ENCODE measurements around the gene KRTDAP.
A peak's percentile ranks its signal among the peaks of the same experiment; 100 is the strongest.

DNA sequence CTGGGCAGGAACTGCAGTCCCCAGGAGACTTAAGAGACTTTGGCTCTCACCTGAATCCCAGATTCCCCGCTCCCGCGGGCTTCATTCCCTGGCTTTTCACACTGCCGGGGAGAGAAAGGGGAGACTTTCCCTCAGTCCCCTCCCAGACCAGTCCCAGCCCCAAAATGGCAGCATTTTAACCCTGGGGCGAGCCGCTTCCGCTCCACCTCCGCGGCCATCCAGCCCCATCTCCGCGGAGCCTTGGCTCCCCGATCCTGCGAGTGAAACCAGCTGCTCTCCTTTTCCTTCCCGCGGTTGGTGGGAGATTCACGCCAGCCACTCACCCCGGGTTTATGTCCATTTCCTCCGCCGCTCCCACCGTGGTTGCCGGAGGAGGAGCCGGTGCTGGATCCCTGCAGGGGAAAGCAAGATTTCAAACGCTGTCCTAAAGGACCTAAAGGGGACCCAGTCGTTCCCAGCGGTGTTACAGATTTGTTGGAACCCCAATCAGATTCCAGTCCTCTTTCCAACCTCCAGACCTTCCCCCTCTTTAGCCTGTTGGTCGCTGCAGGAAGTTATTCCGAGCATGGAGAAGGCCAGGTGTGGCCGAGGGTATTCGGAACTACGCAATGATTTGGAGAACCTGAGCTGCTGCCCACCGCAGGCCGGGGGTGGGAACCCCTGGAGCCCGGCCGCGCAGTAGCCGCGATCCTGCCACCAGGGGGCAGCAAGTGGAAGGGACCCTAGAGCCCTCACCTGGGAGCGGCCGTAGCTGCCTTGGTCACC, 19.8 kb upstream of the KRTDAP start:
- peak; percentile 67 for TF ChIP-seq RAD21 (IDR thresholded peaks at IDR 0.05; ENCODE audit: low read depth)
- TF ChIP-seq, protein P1, sequence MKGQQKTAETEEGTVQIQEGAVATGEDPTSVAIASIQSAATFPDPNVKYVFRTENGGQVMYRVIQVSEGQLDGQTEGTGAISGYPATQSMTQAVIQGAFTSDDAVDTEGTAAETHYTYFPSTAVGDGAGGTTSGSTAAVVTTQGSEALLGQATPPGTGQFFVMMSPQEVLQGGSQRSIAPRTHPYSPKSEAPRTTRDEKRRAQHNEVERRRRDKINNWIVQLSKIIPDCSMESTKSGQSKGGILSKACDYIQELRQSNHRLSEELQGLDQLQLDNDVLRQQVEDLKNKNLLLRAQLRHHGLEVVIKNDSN (IDR thresholded peaks at IDR 0.05) = no peak
- TF ChIP-seq, protein P2, sequence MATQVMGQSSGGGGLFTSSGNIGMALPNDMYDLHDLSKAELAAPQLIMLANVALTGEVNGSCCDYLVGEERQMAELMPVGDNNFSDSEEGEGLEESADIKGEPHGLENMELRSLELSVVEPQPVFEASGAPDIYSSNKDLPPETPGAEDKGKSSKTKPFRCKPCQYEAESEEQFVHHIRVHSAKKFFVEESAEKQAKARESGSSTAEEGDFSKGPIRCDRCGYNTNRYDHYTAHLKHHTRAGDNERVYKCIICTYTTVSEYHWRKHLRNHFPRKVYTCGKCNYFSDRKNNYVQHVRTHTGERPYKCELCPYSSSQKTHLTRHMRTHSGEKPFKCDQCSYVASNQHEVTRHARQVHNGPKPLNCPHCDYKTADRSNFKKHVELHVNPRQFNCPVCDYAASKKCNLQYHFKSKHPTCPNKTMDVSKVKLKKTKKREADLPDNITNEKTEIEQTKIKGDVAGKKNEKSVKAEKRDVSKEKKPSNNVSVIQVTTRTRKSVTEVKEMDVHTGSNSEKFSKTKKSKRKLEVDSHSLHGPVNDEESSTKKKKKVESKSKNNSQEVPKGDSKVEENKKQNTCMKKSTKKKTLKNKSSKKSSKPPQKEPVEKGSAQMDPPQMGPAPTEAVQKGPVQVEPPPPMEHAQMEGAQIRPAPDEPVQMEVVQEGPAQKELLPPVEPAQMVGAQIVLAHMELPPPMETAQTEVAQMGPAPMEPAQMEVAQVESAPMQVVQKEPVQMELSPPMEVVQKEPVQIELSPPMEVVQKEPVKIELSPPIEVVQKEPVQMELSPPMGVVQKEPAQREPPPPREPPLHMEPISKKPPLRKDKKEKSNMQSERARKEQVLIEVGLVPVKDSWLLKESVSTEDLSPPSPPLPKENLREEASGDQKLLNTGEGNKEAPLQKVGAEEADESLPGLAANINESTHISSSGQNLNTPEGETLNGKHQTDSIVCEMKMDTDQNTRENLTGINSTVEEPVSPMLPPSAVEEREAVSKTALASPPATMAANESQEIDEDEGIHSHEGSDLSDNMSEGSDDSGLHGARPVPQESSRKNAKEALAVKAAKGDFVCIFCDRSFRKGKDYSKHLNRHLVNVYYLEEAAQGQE (IDR thresholded peaks at IDR 0.05; ENCODE audit: low read depth) = no peak
- TF ChIP-seq EP300 (IDR thresholded peaks at IDR 0.05; ENCODE audit: borderline replicate concordance) = no peak
- TF ChIP-seq TEAD4 (IDR thresholded peaks at IDR 0.05) = peak; percentile 96
- TF ChIP-seq, protein P3, sequence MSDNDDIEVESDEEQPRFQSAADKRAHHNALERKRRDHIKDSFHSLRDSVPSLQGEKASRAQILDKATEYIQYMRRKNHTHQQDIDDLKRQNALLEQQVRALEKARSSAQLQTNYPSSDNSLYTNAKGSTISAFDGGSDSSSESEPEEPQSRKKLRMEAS (IDR thresholded peaks at IDR 0.05) = peak; percentile 50
- no peak for TF ChIP-seq FOXM1 (IDR thresholded peaks at IDR 0.05; ENCODE audit: borderline replicate concordance, low read depth)
- 0 out of 2 replicates have a peak, but pooled peaks have one; percentile 41 for TF ChIP-seq TCF12 (IDR thresholded peaks at IDR 0.05; ENCODE audit: low read depth)
- TF ChIP-seq CEBPB (IDR thresholded peaks at IDR 0.05) = no peak
- no peak for TF ChIP-seq CREB1 (IDR thresholded peaks at IDR 0.05; ENCODE audit: low read depth)
- peak; percentile 47; the same call in 1 of the 2 replicates for TF ChIP-seq TAF1 (IDR thresholded peaks at IDR 0.05; ENCODE audit: low read depth)
